ENCODE results near the gene ACSF2.

ACSF2 gene

DNA sequence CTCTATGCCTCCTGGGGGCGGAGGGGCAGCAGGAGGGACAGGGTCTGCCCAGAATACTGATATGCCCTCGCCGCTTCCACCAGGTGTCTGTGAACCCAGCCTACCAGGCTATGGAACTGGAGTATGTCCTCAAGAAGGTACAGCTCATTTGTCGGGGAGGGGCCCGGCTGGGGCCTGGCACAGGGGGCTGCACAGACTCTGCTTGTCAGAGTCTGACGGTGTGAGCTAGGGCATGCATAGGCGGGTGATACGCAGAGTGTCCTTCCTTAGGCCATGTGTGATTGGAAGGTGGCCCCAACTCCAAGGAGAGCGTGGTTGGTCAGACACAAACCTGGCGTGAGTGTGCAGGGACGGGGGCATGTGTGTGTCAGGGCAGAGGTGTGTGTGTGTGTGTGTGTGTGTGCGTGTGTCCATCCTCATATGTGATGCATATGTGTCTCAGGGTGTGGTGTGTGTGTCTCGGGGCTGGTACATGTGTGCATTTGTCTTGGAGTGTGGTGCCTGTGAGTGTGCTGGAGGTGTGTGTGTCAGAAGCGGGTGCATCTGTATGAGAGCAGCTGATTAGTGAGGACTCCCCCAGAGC, 35.6 kb downstream of the ACSF2 start:
- DNase-seq (ENCODE audit: insufficient read length, low spot score) (no peak), FAIRE-seq (no peak)
- TF ChIP-seq, protein P1, sequence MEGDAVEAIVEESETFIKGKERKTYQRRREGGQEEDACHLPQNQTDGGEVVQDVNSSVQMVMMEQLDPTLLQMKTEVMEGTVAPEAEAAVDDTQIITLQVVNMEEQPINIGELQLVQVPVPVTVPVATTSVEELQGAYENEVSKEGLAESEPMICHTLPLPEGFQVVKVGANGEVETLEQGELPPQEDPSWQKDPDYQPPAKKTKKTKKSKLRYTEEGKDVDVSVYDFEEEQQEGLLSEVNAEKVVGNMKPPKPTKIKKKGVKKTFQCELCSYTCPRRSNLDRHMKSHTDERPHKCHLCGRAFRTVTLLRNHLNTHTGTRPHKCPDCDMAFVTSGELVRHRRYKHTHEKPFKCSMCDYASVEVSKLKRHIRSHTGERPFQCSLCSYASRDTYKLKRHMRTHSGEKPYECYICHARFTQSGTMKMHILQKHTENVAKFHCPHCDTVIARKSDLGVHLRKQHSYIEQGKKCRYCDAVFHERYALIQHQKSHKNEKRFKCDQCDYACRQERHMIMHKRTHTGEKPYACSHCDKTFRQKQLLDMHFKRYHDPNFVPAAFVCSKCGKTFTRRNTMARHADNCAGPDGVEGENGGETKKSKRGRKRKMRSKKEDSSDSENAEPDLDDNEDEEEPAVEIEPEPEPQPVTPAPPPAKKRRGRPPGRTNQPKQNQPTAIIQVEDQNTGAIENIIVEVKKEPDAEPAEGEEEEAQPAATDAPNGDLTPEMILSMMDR (IDR thresholded peaks at IDR 0.05; ENCODE audit: insufficient read depth, missing control alignments), result no peak

DNA sequence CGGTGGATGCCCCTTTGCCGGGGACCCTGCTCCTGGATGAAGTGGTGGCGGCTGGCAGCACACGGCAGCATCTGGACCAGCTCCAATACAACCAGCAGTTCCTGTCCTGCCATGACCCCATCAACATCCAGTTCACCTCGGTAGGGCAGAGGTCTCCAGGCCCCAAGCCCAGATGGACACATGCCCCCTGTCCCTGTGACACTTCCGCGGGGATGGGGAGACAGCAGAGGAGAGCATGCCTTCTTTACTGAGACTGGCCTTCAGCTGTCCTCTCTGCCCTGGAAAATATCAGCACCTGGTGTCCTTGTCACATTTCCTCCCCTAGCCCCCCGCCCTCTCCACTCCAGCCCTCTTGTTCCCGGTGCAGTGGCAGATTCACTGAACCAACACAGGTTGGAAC, 36.4 kb downstream of the ACSF2 start:
- TF ChIP-seq, protein P1 (IDR thresholded peaks at IDR 0.05; ENCODE audit: insufficient read depth, missing control alignments), result no peak
- FAIRE-seq (no peak), DNase-seq (ENCODE audit: insufficient read length, low spot score) (no peak)

DNA sequence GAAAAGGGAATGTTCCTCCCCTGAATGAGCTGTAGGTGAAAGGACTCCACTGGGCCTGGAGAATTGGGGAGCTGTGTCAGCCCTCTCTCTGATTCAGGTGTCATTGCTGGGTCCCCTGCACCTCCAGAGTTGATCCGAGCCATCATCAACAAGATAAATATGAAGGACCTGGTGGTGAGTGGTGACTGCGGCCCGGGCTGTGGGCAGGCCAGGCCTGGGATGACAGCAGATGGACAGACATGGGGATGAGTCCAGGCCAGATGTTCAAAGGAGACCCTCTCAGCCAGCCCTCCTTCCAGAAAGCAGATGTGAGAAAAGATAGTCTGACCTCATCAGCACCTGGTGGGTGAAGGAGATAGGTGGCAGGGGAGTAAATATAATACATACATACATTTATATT, 38.1 kb downstream of the ACSF2 start:
- DNase-seq (ENCODE audit: insufficient read length, low spot score), result no peak
- TF ChIP-seq, protein P1 (IDR thresholded peaks at IDR 0.05; ENCODE audit: insufficient read depth, missing control alignments), result no peak
- FAIRE-seq, result no peak

DNA sequence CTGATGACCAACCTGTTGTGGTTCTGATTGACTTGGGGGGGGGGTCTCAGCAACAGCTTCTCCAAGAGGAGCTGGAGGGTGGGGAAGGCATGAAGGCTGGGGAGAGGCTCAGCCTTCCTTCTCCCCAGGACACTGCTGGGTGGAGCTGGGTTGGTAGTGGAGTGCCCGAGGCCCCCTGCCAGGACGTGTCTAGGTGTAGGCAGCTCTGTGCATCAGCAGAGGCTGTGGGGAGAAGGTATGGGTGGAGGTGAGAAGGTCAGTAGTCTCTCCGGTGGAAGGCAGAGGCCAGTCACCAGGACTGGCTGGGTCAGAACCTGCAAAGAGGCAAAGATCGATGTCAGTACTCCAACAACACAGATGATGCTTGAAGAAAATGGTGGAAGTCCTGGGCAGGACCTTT, 38.7 kb downstream of the ACSF2 start:
- DNase-seq (ENCODE audit: insufficient read length, low spot score) (no peak), FAIRE-seq (no peak)
- TF ChIP-seq, protein P1 (IDR thresholded peaks at IDR 0.05; ENCODE audit: insufficient read depth, missing control alignments), result no peak

DNA sequence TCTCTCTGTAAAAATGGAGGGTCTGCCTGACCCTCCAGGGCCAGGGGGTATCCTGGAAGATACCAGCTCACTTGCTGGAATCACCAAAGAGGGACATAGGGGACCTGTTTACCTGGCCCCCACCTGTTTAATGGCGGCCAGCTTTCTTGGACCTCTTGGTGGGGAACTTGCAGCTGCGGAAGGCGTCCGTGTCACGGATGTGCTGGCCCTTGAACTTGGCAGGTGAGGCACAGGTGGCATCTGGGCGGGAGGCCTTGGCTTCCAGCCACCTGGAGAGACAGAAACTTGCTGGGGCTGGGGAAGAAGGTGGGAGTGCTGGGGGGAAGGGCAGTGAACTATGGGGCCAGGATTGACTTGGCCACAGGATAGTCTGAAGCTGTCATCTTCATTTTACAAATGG, 39.2 kb downstream of the ACSF2 start:
- TF ChIP-seq, protein P1 (IDR thresholded peaks at IDR 0.05; ENCODE audit: insufficient read depth, missing control alignments), result no peak
- DNase-seq (ENCODE audit: insufficient read length, low spot score) (no peak), FAIRE-seq (no peak)

DNA sequence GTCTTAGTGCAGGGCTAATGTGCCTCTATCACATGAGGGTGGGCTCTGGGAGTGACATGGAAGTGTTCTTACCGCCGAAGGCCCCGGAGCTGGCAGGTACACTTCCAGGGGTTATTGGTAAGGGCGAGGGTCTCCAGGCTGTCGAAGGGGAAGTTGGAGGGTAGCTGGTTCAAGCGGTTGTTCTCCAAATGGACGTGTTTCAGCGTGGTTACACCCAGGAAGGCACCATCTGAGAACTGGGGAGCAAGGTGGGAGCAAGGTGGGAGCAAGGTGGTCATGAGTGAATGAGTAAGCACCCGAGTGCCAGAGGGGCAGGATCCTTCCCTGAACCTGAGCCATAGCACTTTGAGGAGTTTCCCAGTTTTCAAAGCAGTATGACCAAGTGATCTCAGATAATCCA, 39.6 kb downstream of the ACSF2 start:
- TF ChIP-seq, protein P1 (IDR thresholded peaks at IDR 0.05; ENCODE audit: insufficient read depth, missing control alignments), result no peak
- FAIRE-seq, result no peak
- no peak for DNase-seq (ENCODE audit: insufficient read length, low spot score)

DNA sequence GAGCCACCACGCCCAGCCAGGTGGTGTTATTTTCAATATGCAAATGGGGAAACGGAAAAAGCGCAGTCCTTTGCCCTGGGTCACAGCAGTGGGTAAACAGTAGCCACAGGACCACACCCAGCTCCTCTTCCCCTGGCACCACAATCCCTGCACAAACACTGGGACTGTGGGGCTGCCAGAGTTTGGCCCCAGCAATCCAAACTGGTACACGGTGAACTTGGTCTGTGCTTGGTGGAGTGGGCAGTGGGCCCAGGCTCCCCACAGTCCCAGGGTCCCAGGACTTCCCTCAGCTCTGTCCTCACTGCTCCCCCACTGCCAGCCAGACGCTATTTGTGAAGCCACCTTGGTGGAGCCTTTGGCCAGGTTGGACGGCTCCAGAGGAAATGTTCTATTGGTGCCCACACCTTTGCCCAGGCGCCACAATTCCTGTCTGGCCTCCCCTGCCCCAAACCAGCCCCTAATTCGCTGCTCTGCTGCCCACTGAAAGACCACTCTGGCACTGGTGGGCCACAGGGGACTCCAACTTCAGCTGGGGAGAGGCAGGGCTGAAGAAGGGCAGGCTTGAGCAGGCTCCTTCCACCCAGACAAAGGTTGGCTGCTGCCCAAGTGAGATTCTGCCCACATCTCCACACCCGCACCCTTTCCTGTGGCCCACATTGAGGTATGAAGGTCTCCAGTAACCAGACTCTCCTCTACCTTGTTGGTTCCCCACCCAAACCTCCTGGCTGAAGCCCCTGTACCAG, 40.5 kb downstream of the ACSF2 start:
- FAIRE-seq (no peak), DNase-seq (ENCODE audit: insufficient read length, low spot score) (no peak)
- TF ChIP-seq, protein P1 (IDR thresholded peaks at IDR 0.05; ENCODE audit: insufficient read depth, missing control alignments), result no peak

Measured in D721Med (cell line).